Amniotic epithelial cell (primary cell): ENCODE data around the gene GTSF1L.
A peak's percentile ranks its signal among the peaks of the same experiment; 100 is the strongest.

Source experiments
- DNase-seq: peaks from one replicate; pipeline ENCODE4 v3.0.0-alpha.2; 2010; ENCODE audit warnings: low read depth

The GTSF1L gene

DNA sequence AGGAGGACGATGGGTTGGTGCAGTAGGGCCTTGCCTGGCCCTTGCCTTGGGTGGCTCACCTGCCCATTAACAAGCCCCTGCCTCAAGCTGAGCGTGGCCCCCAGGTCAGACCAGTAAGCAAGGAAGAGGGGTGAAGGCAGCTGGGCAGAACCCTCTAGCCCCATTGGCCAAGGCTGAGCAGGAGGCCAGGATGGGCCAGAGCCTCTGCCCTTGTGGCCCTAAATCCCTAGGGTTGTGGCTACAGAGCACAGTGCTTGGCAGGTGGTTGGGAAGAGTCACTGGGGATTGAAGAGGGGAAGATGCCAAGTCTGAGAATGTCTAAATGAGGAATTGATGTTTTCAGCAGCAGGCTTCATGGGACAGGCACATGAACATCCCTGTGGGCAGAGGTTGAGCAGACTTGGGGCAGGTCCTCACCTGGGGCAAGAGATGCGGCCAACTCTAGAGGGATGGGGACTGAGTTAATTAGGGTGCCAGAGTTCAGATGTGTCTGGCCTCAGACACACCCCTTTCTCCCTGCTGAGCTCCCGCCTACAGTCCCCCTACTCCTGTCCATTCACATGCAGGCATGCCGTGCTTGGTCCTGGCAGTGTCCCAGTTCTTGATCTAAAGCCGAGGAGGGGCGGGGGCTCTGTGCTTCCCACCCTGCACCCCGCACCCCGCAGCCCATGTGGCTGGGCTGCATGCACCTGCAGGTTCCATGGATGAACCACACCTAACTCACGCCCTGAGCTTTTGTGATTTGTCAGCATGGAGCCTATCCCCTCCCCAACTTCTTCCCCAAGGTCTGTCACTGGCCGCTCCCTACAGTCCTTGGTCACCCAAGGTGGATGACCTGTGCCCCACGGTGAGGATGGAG, 9.8 kb downstream of the GTSF1L start:
- DNase-seq = no peak

DNA sequence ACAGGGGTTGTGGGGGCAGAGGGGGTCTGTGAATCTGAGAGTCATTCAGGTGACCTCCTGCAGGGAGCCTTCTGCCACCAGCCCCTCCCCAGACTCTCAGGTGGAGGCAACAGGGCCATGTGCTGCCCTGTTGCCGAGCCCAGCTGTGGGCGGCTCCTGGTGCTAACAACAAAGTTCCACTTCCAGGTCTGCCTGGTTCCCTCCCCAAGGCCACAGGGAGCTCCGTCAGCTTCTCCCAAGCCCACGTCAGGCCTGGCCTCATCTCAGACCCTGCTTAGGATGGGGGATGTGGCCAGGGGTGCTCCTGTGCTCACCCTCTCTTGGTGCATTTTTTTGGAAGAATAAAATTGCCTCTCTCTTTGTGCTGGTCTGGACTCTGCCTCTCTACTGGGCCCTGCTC, 10.7 kb downstream of the GTSF1L start:
- no peak for DNase-seq

DNA sequence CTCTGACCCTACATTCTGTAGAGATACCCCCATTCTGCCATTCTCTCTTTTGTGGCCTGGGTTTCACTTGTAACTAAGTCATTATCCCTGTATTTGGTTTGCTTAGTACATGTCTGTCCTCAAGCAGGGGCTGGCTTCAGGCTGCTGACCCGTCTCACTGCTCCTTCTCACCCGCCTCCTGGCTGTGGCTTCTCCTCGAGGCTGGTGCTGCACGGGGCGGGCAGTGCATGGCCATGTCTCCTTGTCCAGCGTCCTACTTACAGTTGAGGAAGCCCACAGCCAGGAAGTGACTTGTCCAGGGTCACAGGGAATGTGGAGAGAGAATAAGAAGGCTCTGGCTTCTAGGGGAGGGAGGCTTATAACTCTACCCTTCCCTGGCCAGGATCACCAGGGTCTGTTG, 11.3 kb downstream of the GTSF1L start:
- no peak for DNase-seq

DNA sequence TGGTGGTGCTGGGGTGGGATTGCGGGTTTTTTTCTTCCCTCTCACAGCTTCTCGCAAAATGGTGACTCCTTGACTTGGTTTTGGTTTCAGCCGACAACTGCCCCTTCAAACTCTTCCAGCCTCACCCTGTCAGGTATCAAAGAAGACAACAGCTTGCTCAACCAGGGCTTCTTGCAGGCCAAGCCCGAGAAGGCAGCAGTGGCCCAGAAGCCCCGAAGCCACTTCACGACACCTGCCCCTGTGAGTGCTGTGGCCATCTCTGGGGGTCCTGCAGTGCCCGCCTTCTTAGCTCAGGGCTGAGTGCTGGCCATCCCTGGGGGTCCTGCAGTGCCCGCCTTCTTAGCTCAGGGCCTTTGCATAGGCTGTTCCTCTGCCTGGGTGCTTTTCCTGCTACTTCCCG, 11.8 kb downstream of the GTSF1L start:
- DNase-seq = no peak

DNA sequence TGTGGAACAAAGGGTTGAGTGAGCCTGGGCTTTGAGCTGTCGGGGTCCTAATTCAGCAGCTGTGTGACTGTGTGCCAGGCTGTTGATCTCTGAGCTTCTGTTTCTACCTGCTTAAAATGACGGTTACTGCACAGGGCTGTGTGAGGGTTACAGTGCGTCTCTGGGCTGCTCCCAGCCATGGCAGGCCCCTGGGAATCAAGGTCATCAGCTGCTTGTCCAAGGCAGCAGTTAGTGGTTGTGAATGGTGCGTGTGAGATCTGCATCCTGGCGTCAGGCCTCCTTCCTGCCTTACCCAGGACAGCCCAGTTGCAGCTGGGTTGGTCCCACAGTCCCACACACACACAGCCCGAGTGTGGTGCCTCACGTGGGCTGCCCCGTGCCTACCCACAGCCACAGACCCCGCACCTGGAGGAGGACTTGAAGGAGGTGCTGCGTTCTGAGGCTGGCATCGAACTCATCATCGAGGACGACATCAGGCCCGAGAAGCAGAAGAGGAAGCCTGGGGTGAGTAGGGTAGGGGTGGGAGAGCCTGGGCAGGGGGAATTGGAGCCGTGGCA, 15.6 kb downstream of the GTSF1L start:
- DNase-seq = no peak

DNA sequence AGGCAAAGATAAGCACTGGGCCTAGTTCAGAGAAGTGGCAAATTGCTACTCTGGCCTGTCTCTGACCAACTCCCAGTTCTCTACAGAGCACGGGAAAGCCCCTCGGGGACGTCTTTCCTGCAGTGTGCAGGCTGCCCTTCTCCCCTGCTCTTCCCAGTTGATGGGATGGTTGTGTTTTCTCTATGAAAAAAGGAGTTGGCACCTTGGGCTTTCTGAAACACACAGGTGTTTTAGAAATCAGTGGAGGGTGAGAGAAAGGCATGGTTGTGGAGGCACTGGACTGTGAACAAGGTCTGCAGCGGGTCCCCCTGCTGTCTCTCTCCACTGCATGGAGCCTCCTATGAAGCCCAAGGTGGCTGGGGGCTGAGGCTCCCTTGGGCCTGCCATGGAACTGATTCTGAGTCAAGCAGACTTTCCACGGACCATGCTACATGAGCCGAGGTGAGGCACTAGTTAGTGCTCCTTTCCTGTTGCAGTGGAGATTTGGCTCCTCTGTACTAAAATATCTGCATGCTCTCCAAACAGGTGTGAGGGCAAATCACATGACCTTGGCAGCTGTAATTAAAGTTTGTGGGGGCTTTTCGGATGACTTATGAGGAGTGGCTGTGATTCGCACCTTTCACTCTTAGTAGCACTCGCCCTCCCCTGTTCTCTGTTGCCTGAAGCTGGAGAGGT, 16.3 kb downstream of the GTSF1L start:
- no peak for DNase-seq

DNA sequence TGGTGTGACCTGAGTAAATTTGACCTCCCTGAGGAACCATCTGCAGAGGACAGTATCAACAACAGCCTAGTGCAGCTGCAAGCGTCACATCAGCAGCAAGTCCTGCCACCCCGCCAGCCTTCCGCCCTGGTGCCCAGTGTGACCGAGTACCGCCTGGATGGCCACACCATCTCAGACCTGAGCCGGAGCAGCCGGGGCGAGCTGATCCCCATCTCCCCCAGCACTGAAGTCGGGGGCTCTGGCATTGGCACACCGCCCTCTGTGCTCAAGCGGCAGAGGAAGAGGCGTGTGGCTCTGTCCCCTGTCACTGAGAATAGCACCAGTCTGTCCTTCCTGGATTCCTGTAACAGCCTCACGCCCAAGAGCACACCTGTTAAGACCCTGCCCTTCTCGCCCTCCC, 24.3 kb downstream of the GTSF1L start:
- no peak for DNase-seq

DNA sequence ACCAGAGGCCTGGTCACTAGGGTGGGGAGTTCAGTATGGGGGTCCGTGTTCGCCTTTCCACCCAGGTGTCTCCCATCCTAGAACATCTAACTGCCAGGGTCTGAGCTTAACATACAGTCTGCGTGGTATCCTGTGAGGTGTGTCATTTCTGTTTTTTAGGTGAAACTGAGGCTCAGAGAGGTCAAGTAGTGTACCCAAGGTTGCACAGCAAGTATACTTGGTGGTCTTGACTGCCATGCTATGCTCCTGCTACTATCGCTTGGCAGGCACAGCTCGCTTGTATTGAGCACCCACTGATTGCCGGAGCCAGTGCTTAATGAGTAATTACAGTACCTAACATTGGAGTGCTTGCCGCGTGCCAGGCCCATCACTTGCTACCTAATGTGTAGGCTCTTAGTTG, 26.2 kb downstream of the GTSF1L start:
- no peak for DNase-seq

DNA sequence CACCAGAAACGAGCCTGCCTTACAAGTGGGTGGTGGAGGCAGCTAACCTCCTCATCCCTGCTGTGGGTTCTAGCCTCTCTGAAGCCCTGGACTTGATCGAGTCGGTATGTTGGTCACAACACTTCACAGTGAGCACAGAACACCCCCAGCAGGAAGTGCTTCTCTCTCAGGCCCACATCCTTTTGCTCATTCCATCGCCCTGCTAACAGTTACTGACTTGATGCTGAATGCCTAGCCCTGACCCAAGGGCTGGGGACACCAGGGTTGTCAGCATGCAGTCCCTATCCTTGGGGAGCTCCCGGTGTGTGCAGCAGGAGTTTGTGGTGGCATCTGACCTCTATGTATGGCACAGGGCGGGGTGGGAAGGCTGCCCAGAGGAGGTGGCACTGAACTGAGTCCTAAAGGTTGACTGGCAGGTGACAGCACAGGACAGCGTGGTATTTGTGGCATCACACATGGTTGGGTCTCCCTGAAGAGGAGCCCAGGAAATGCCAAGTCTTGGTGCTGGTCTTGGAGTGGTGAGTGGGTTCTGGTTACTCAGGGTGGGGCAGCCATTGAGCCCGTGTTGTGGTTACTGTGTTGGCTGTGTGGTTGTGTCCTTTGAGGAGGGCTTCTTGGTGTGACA, 26.7 kb downstream of the GTSF1L start:
- no peak for DNase-seq

DNA sequence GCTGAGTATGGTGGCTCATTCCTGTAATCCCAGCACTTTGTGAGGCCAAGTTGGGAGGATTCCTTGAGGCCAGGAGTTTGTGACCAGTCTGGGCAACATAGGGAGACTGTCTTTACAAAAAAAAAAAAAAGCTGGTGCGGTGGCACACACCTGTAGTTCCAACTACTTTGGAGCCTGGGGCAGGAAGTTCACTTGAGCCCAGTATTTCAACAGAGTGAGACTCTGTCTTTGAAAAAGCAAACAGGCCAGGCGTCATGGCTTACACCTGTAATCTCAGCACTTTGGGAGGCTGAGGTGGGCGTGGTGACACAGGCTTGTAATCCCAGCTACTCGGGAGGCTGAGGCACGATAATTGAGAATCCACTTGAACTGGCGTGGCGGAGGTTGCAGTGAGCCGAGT, 31.2 kb downstream of the GTSF1L start:
- DNase-seq = no peak

DNA sequence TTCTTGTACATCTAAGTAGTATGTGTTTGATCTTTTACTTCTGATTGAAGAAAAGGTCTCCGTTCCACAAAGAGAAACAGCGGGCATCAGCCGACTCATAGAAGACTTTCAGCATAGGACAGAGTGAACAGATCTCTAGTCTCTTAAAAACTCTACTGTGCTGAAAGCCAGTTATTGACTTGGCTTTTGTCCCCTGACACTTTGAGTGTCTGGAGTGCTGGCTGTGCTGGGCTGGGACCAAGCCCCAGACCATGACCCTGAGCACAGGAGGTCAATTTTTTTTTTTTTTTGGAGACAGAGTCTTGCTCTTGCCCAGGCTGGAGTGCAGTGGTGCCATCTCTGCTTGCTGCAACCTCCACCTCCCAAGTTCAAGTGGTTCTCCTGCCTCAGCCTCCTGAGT, 32.0 kb downstream of the GTSF1L start:
- no peak for DNase-seq

DNA sequence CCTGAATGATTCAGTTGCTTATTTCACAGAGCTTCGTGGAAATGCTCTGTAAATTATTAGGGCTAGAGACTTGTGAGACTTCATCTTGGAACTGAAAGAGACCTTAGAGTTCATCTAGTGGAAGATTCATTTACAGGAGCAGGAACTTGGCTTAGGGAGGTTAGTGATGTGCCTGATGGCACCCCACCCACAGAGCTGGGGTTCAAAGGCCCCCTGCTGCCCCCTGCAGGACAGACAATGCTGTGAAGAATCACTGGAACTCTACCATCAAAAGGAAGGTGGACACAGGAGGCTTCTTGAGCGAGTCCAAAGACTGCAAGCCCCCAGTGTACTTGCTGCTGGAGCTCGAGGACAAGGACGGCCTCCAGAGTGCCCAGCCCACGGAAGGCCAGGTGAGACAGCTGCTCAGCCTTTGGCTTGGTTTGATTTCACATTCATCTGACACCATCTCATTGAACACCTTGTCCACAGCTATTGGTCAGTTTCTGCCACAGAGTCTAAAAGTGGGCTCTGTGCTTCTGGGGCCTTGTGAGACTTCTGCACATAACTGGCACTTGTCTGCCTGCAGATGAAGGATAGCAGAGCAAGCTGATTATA, 34.8 kb downstream of the GTSF1L start:
- peak; percentile 43 for DNase-seq

DNA sequence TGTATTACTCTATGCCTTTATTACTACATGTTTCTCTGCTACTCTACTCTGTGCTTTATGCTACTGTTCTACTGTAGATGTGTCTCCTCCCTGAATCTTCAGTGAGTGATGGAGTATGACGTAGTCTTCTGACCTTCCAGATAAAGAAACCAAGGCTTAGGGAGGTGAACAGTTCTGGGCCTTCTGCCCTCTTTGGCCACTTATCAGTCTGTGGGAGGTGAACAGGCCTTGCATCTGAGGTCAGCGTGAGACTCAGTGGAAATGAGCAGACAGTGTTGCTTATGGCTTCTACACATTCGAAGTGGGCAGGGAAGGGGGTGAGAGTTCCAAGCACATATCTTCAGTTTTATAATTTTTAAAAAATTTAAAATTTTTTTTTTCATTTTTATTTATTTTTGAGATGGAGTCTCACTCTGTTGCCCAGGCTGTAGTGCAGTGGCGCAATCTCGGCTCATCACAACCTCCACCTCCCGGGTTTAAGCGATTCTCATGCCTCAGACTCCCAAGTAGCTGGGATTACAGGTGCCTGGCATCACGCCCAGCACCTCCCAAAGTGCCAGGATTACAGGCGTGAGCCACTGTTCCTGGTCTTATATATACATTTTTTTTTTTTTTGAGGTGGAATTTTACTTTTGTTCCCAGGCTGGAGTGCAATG, 35.7 kb downstream of the GTSF1L start:
- peak; percentile 95 for DNase-seq

DNA sequence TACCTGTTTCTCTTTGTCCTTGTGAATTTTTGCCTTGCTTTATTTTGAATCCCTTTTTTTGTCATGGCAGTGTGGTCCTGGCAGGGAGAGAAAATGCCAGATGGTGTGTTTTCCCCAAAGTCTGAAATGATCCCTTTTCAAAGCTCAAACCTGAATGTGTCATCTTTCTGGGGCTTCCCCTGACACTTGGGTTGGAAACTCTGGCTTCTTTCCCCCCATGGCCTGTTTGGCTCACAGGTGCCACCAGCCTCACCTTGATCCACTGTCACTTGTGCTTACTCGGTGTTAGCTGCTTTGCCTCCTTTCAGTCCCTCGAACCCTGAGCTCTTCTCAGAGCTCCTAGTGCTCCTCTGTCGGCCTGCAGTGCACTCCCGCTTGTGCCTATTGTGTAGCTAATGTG, 37.6 kb downstream of the GTSF1L start:
- DNase-seq = no peak

DNA sequence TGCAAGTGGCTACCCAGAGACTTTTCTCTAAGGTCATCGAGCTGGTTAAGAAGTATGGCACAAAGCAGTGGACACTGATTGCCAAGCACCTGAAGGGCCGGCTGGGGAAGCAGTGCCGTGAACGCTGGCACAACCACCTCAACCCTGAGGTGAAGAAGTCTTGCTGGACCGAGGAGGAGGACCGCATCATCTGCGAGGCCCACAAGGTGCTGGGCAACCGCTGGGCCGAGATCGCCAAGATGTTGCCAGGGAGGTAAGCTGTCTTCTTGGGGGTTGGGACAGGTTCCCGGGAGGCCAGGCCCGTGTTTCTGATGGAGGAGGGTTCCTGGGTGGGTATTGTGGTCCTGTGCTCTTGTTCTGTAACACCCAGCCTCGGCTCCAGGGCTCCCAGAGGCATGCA, 40.0 kb downstream of the GTSF1L start:
- no peak for DNase-seq

DNA sequence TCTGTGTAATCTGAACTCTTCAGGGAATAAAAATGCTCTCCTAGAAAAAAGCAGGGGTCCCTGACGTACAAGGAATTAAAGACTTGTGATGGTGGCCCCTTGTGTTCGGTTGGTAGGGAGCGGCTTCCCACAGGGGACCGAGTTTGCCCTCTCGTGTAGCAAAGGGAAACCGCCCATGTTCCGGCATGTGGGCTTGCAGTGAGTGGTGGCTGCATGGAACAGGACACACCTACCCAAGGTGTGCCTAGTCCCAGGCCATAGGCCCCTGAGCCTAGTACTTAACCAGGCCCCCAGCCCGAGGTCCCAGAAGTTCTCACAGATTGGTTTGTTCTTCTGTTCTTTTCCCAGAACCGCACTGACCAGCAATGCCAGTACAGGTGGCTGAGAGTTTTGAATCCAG, 44.4 kb downstream of the GTSF1L start:
- no peak for DNase-seq

DNA sequence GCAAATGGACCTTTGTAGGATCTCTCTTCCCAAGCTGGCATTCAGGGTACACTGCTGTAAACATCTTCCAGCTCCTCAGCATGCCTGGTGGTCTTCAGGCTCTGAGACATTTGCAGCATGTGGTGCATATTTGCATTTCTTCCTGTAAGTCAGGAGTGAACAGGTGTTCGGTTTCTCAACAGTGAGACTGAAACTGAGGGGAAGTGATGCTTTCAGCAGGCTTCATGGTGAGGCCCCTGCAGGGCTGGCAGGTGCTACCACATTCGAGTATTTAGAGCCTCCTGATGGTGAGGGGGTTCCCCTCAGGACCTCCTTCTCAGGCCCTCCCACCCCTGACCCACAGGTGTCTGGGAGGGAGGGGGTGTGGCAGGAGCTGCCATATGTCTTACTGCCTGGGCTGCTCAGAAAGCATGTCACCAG, 44.8 kb downstream of the GTSF1L start:
- DNase-seq = no peak

DNA sequence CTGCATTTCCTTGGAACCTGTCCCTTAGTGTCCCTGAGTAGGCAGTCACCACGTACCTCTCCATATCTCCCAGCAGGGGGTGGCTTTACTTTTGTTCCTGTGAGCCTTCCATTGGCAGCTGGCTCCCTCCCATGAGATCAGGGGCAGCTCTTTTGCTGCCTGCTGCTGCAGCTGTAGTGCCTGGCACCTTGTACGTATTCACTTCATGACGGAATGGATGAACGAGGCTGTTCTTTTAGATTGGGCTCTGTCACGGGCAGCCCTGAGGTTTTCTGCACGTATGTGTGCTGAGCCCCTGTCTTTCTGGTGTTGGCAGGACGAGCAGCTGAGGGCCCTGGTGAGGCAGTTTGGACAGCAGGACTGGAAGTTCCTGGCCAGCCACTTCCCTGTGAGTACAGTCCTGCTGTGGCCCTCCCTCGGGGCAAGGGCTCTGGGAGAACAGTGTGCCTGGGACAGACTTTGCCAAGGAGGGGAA, 45.3 kb downstream of the GTSF1L start:
- no peak for DNase-seq

DNA sequence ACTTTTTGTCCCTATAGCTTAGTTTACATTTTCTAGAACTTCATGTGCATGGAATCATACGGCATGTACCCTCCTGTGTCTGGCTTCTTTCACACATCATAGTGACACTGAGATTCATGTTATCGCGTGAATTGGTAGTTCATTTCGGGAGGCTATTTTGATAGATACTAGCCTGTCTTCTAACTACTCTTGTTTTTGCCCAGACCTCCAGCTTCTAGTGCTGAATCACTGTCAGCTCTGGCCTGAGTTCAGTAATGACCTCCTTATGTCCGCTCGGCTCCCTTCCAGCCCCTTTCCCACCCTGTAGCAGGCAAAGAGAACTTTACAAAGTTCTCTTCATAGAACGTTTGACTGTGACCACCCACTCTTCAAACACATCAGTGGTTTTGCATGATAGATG, 45.8 kb downstream of the GTSF1L start:
- no peak for DNase-seq

DNA sequence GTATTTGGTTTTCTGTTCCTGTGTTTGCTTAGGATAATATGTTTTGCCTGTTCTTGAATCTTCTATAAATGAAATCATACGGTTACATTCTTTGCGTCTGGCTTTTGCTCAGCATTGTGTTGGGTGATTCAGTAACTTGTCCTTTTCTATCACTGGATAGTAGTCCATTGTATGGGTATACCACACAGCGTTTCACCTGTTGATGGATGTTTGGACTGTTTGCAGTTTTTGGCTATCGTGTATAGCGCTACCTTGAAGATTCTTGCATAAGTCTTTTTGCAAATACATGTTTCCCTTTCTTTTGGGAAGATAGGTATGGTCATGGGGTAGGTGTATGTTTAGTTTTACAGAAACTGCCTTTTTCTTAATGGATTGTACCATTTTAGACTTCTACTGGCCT, 50.4 kb downstream of the GTSF1L start:
- DNase-seq = no peak
